H1 (cell line): ENCODE results near the gene BTG2. TPM values are rescaled to one million over a fixed set of nuclear protein-coding genes. Genes with fewer than 3 reads are reported as not detected.

Experiments
- CTCF ChIA-PET: fragments of 300-600 bp; sonication (Branson Sonifier 250); formaldehyde crosslinking; loops from one replicate; lab custom pipeline; 2021; ENCODE audit not compliant: partially characterized antibody; lab: Charles Lee
- POLR2A ChIA-PET: fragments of 300-600 bp; sonication (Branson Sonifier 250); formaldehyde crosslinking; loops from one replicate; lab custom pipeline; 2021; ENCODE audit warnings: inconsistent platforms; ENCODE audit not compliant: partially characterized antibody; lab: Charles Lee
- DNase-seq, 2 experiments: peaks; one replicate each; pipeline versions ENCODE4 v3.0.0 to v3.0.0-alpha.2; 2010 to 2022; ENCODE audit warnings: low spot score in 2 of 2, low read depth in 1 of 2, mixed read lengths in 1 of 2
- FAIRE-seq: peaks from 2 replicates; lab custom pipeline; 2011; peaks lifted over from hg19 to GRCh38; lab: Jason Lieb, UNC
- H2AFZ ChIP-seq: 2 replicates; pipeline ENCODE4 v1.8.1; 2012; ENCODE audit warnings: low read length, inconsistent platforms
- H2AK5ac ChIP-seq: 2 replicates; pipeline ENCODE4 v1.6.1; 2013; ENCODE audit warnings: low read depth, low read length
- H2BK120ac ChIP-seq: replicated peaks from 2 replicates; pipeline ENCODE3; 2013; ENCODE audit warnings: low read depth, low read length, inconsistent platforms
- H2BK12ac ChIP-seq: 2 replicates; pipeline ENCODE4 v1.6.1; 2013; ENCODE audit warnings: low read depth, low read length
- H2BK15ac ChIP-seq: 2 replicates; pipeline ENCODE4 v1.6.1; 2013; ENCODE audit warnings: low read length
- H2BK20ac ChIP-seq: 2 replicates; pipeline ENCODE4 v1.6.1; 2013; ENCODE audit warnings: low read length
- H2BK5ac ChIP-seq: 2 replicates; pipeline ENCODE4 v1.6.1; 2013; ENCODE audit warnings: low read depth, low read length
- H3K14ac ChIP-seq: 2 replicates; pipeline ENCODE4 v1.6.1; 2013; ENCODE audit warnings: inconsistent platforms; ENCODE audit not compliant: insufficient read length
- H3K18ac ChIP-seq: 2 replicates; pipeline ENCODE4 v1.6.1; 2013; ENCODE audit warnings: low read length; ENCODE audit errors: extremely low read depth
- H3K23ac ChIP-seq: 2 replicates; pipeline ENCODE4 v1.6.1; 2013; ENCODE audit warnings: inconsistent platforms; ENCODE audit not compliant: insufficient read length
- H3K23me2 ChIP-seq: 2 replicates; pipeline ENCODE4 v1.6.1; 2013; ENCODE audit warnings: low read depth, low read length
- H3K27ac ChIP-seq: 2 replicates; pipeline ENCODE4 v1.6.1; 2011; ENCODE audit warnings: low read depth, low read length, inconsistent platforms
- H3K27me3 ChIP-seq, 4 experiments: replicated peaks in 1 of 4; 1 replicate in 1 of 4; 2 replicates in 3 of 4; pipeline versions ENCODE4 v1.6.1 to v1.8.1; 2011 to 2013; ENCODE audit warnings: low read length in 3 of 4, mild to moderate bottlenecking in 3 of 4, inconsistent platforms in 2 of 4, mixed read lengths in 2 of 4, moderate library complexity in 1 of 4; ENCODE audit not compliant: control insufficient read depth in 3 of 4, insufficient read depth in 3 of 4; ENCODE audit errors: extremely low read depth in 1 of 4
- H3K36me3 ChIP-seq, 4 experiments: 2 replicates each; pipeline versions ENCODE4 v1.6.1 to v1.8.1; 2011 to 2013; ENCODE audit warnings: mild to moderate bottlenecking in 4 of 4, low read length in 3 of 4, moderate library complexity in 2 of 4, control low read depth in 1 of 4, inconsistent platforms in 1 of 4; ENCODE audit not compliant: insufficient read depth in 4 of 4, control insufficient read depth in 2 of 4
- H3K4ac ChIP-seq: replicated peaks from 2 replicates; pipeline ENCODE3; 2013; ENCODE audit warnings: low read length, low read depth, mixed read lengths, inconsistent platforms; ENCODE audit not compliant: insufficient read length
- H3K4me1 ChIP-seq, 4 experiments: replicated peaks in 1 of 4; 1 replicate in 1 of 4; 2 replicates in 3 of 4; pipeline versions ENCODE4 v1.6.1 to v1.8.1; 2011 to 2013; ENCODE audit warnings: low read length in 3 of 4, inconsistent platforms in 2 of 4, mixed read lengths in 1 of 4; ENCODE audit not compliant: insufficient read depth in 4 of 4, control insufficient read depth in 3 of 4
- H3K4me2 ChIP-seq, 2 experiments: 2 replicates each; pipeline versions ENCODE4 v1.6.1 to v1.8.1; 2011 to 2013; ENCODE audit warnings: low read depth in 2 of 2, low read length in 2 of 2, control low read depth in 1 of 2, inconsistent platforms in 1 of 2, mild to moderate bottlenecking in 1 of 2; ENCODE audit not compliant: insufficient read depth in 1 of 2
- H3K4me3 ChIP-seq, 4 experiments: fragments of 200-600, 300-600 bp in 1 of 4; sonication (generic), shearing (Covaris generic), sonication (Bioruptor Twin) in 1 of 4; 2 replicates each; pipeline versions ENCODE4 v1.5.1 to v1.8.1; 2011 to 2016; ENCODE audit warnings: low read length in 4 of 4, low read depth in 3 of 4, control low read depth in 2 of 4, inconsistent platforms in 2 of 4, mild to moderate bottlenecking in 2 of 4, mixed read lengths in 1 of 4, moderate library complexity in 1 of 4; ENCODE audit not compliant: insufficient read depth in 2 of 4; ENCODE audit errors: extremely low read depth in 1 of 4
- H3K56ac ChIP-seq: replicated peaks from 2 replicates; pipeline ENCODE3; 2013; ENCODE audit warnings: low read depth, mild to moderate bottlenecking, mixed read lengths, low read length, inconsistent platforms; ENCODE audit not compliant: insufficient read length
- H3K79me1 ChIP-seq: 2 replicates; pipeline ENCODE4 v1.6.1; 2013; ENCODE audit warnings: low read depth, low read length, control low read depth
- H3K79me2 ChIP-seq, 2 experiments: 2 replicates each; pipeline versions ENCODE4 v1.6.1 to v1.8.1; 2012 to 2013; ENCODE audit warnings: low read length in 2 of 2, mild to moderate bottlenecking in 2 of 2, inconsistent platforms in 1 of 2; ENCODE audit not compliant: insufficient read depth in 2 of 2, control insufficient read depth in 1 of 2
- H3K9ac ChIP-seq, 4 experiments: replicated peaks in 1 of 4; 1 replicate in 1 of 4; 2 replicates in 3 of 4; pipeline versions ENCODE4 v1.6.1 to v1.8.1; 2011 to 2013; ENCODE audit warnings: low read depth in 3 of 4, low read length in 3 of 4, control low read depth in 2 of 4, mild to moderate bottlenecking in 2 of 4, moderate library complexity in 2 of 4, inconsistent platforms in 1 of 4; ENCODE audit errors: extremely low read depth in 1 of 4
- H3K9me3 ChIP-seq, 2 experiments: 2 replicates each; pipeline versions ENCODE4 v1.6.1 to v1.8.1; 2012 to 2013; ENCODE audit warnings: mild to moderate bottlenecking in 2 of 2, moderate library complexity in 2 of 2, control low read depth in 1 of 2, inconsistent platforms in 1 of 2, low read depth in 1 of 2, low read length in 1 of 2, mixed read lengths in 1 of 2; ENCODE audit not compliant: insufficient read depth in 2 of 2
- H4K20me1 ChIP-seq, 2 experiments: replicated peaks in 1 of 2; 2 replicates each; pipeline versions ENCODE3 to v1.8.1; 2011 to 2013; ENCODE audit warnings: inconsistent platforms in 2 of 2, low read length in 2 of 2, mild to moderate bottlenecking in 1 of 2; ENCODE audit not compliant: insufficient read depth in 2 of 2, control insufficient read depth in 1 of 2
- H4K5ac ChIP-seq: 2 replicates; pipeline ENCODE4 v1.6.1; 2013; ENCODE audit warnings: low read length, low read depth, mixed read lengths, inconsistent platforms; ENCODE audit not compliant: insufficient read length
- H4K8ac ChIP-seq: 2 replicates; pipeline ENCODE4 v1.8.0; 2013; ENCODE audit warnings: mild to moderate bottlenecking, moderate library complexity, low read length, inconsistent platforms; ENCODE audit not compliant: insufficient read depth; ENCODE audit errors: extremely low read depth
- H4K91ac ChIP-seq: replicated peaks from 2 replicates; pipeline ENCODE3; 2013; ENCODE audit warnings: low read length, mixed read lengths, inconsistent platforms; ENCODE audit not compliant: insufficient read length
- ATF2 ChIP-seq: IDR thresholded peaks from 2 replicates; pipeline ENCODE4 v1.6.1; 2012; ENCODE audit warnings: low read length, inconsistent platforms
- ATF3 ChIP-seq: IDR thresholded peaks from 2 replicates; pipeline ENCODE4 v1.6.1; 2011; ENCODE audit warnings: low read depth, mild to moderate bottlenecking, low read length; ENCODE audit not compliant: insufficient read depth
- BCL11A ChIP-seq, 2 experiments: IDR thresholded peaks; one replicate each; pipeline ENCODE4 v1.6.1; 2011; ENCODE audit warnings: low read depth in 2 of 2, low read length in 2 of 2, mild to moderate bottlenecking in 2 of 2
- EGR1 ChIP-seq: IDR thresholded peaks from 2 replicates; pipeline ENCODE4 v1.6.1; 2011; ENCODE audit warnings: low read depth, low read length, borderline replicate concordance
- EZH2 ChIP-seq: fragments of 200-600 bp; sonication (generic); IDR thresholded peaks from 2 replicates; pipeline ENCODE4 v1.7.1; 2012; ENCODE audit warnings: low read depth, mild to moderate bottlenecking, moderate library complexity, low read length, inconsistent platforms; ENCODE audit not compliant: severe bottlenecking
- KDM1A ChIP-seq: fragments of 200-600, 300-600 bp; sonication (generic); IDR thresholded peaks from 2 replicates; pipeline ENCODE4 v1.7.1; 2016; ENCODE audit warnings: mild to moderate bottlenecking, low read length, borderline replicate concordance
- MAFK ChIP-seq: IDR thresholded peaks from 2 replicates; pipeline ENCODE4 v1.6.1; 2012; ENCODE audit warnings: low read depth, mild to moderate bottlenecking, improper control_type of control experiment, low read length
- RNF2 ChIP-seq: fragments of 200-900, 300-1000 bp; sonication (generic); IDR thresholded peaks from 2 replicates; pipeline ENCODE4 v1.7.1; 2016; ENCODE audit warnings: borderline replicate concordance, low read depth, mild to moderate bottlenecking, antibody characterized with exemption, low read length; ENCODE audit not compliant: poor library complexity, severe bottlenecking; ENCODE audit errors: missing control alignments
- SIX5 ChIP-seq: IDR thresholded peaks from 2 replicates; pipeline ENCODE4 v1.6.1; 2011; ENCODE audit warnings: mild to moderate bottlenecking, low read depth, low read length
- TAF7 ChIP-seq: optimal IDR thresholded peaks from 2 replicates; pipeline ENCODE3; 2011; ENCODE audit warnings: low read depth, mild to moderate bottlenecking, inconsistent platforms, low read length, moderate library complexity, borderline replicate concordance
- WGBS, 2 experiments: shearing (Covaris generic) in 1 of 2; methylation state at CpG; one replicate each; pipeline versions ENCODE4 v1.1.6 to v1.1.7; 2013 to 2015; ENCODE audit warnings: low lambda C conversion rate in 2 of 2, mixed read lengths in 2 of 2, inconsistent platforms in 1 of 2, low coverage in 1 of 2, missing lambda C conversion rate in 1 of 2; ENCODE audit not compliant: insufficient replicate concordance in 2 of 2, insufficient coverage in 1 of 2, insufficient read length in 1 of 2; ENCODE audit errors: extremely low coverage in 1 of 2, missing lambda C conversion rate in 1 of 2; 5-methylcytosine and 5-hydroxymethylcytosine counted together
- polyA plus RNA-seq, 7 experiments: library from polyadenylated mRNA; depleted of rRNA in 3 of 7; stranded (reverse) in 5 of 7; unstranded in 2 of 7; fragments of >200 nt in 5 of 7; fragments of 200-250 nt in 2 of 7; gene quantifications; 1 replicate in 5 of 7; 2 replicates in 1 of 7; 4 replicates in 1 of 7; pipeline versions ENCODE4 v1.2.1 to v1.2.3, GENCODE V29; 2011 to 2013; ENCODE audit warnings: missing spikeins in 2 of 7, mixed read lengths in 2 of 7
- total RNA-seq: library from RNA; stranded (reverse); fragmentation: NEBNext Ultra II Directional; extraction: Animal tissue kit (Norgen Biotek cat#: 25700); gene quantifications from 2 replicates; pipeline ENCODE4 v1.2.1, GENCODE V29; 2021

Gene BTG2
- total and polyA plus RNA-seq, 2 of the 8 experiments (the other 6 are each of a cell fraction or from before 2014, with no cell fraction given) = 4.8 to 11.0 TPM

- Histone ChIP-seq H3K4me3 (peak overlapping the region in 1 of 4 experiments; percentile 20; a peak in 1 of 8 replicates), H3K23me2 (peaks cover 4% of the 10 kb centered on the region; the same call in 1 of the 2 replicates), H2BK120ac (no peak overlapping the region), H3K4me2 (peak overlapping the region in 1 of 2 experiments; percentile 84; a peak in 2 of 4 replicates), H3K56ac (no peak overlapping the region), H4K8ac (peak overlapping the region; percentile 62; the same call in 1 of the 2 replicates), H2BK12ac (peak overlapping the region; percentile 29; the same call in 1 of the 2 replicates), H3K9ac (no peak overlapping the region; a peak in 1 of 7 replicates), H3K23ac (no peak overlapping the region), H3K79me1 (no peaks in the 10 kb centered on the region), H3K27ac (no peak overlapping the region), H2AK5ac (no peak overlapping the region), H3K36me3 (no peaks in the 10 kb centered on the region), H3K18ac (no peak overlapping the region; the same call in 1 of the 2 replicates), H4K20me1 (no peaks in the 10 kb centered on the region), H3K14ac (no peak overlapping the region), H4K5ac (peak overlapping the region; percentile 12), H4K91ac (peak overlapping the region; percentile 38), H3K4ac (no peak overlapping the region), H3K9me3 (no peaks in the 10 kb centered on the region), H3K4me1 (peaks cover 11 to 38% (median 23%) of the 10 kb centered on the region in 4 experiments), H2BK20ac (no peak overlapping the region), H3K79me2 (no peaks in the 10 kb centered on the region), H2BK5ac (no peak overlapping the region; the same call in 1 of the 2 replicates), H2BK15ac (peak overlapping the region; percentile 25; the same call in 1 of the 2 replicates), H2AFZ (no peak overlapping the region), H3K27me3 (peaks cover 0 to 28% (median 16%) of the 10 kb centered on the region in 4 experiments; a peak in 4 of 7 replicates)
- FAIRE-seq = no peak
- ChIA-PET POLR2A (interaction anchor here (0.6 to 1.6 kb wide), 6 partner anchors 17 to 50 kb away, joined by 3 to 5 read pairs (median 4); no protein-coding TSS in a partner anchor), CTCF (interaction anchor here (0.6 to 10.1 kb wide), 14 partner anchors 10 to 286 kb away, joined by 3 to 157 read pairs (median 7); no protein-coding TSS in a partner anchor)
- 61% methylated on average over 5 of the region's 5 CpGs; no CpG with 5 or more reads in 1 of the 2 experiments for WGBS, 2 experiments
- peak in 1 of 2 experiments; percentile 48 for DNase-seq
- TF ChIP-seq RNF2 = no peak
- no peak for TF ChIP-seq EGR1
- no peak for TF ChIP-seq MAFK
- TF ChIP-seq TAF7 = no peak
- TF ChIP-seq ATF3 = no peak
- TF ChIP-seq KDM1A = no peak
- no peak for TF ChIP-seq ATF2
- no peak for TF ChIP-seq BCL11A (IDR thresholded peaks at IDR 0.05; ENCODE audit: low read depth in 2 of 2, low read length in 2 of 2)
- TF ChIP-seq SIX5 = no peak
- no peak for TF ChIP-seq EZH2
These were observed 19.7 kb downstream of the BTG2 start for GRCh38 chr1:203325026-203325417.
